H54 (cell line): Measurements from ENCODE around the gene GDPD3.
A peak's percentile ranks its signal among the peaks of the same experiment; 100 is the strongest.

Source experiments
- DNase-seq: peaks from one replicate; pipeline ENCODE4 v3.0.0; 2011; ENCODE audit warnings: low spot score, mixed read lengths; ENCODE audit not compliant: insufficient read length
- FAIRE-seq: peaks from 3 replicates; lab custom pipeline; 2011; peaks lifted over from hg19 to GRCh38; lab: Jason Lieb, UNC
- POLR2A ChIP-seq: IDR thresholded peaks from 2 replicates; pipeline ENCODE4 v1.6.1; 2011; ENCODE audit warnings: low read depth, mild to moderate bottlenecking, low read length

GDPD3 gene

DNA sequence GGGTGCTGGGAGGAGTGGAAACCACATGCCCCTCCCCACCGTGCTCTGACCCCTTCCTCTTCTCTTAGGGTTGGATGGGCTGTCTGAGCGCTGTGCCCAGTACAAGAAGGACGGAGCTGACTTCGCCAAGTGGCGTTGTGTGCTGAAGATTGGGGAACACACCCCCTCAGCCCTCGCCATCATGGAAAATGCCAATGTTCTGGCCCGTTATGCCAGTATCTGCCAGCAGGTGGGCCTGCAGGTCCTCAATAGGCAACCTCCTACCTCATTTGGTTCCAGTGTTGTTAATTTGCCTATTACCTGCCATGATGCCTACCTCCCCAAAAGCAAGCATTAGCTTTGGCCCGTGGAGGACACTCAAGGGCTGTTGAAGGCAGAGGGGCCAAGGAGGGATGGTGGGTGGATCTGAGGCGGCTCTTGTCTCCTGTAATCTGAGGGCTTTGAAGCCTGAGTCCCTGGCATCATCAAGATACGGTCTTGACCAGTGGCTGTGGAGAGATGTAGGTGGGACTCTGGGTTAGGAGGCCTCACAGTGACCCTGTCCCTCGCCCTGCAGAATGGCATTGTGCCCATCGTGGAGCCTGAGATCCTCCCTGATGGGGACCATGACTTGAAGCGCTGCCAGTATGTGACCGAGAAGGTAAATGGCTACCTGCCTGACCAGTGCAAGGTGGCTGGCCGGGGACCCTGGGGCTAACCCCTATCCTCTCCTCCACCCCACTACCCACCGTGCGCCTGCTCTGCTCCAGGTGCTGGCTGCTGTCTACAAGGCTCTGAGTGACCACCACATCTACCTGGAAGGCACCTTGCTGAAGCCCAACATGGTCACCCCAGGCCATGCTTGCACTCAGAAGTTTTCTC, 44.4 kb downstream of the GDPD3 start:
- TF ChIP-seq POLR2A = no peak
- FAIRE-seq (no peak), DNase-seq (no peak)

- FAIRE-seq (no peak), DNase-seq (no peak)
- no peak for TF ChIP-seq POLR2A
These were observed 45.0 kb downstream of the GDPD3 start for GRCh38 chr16:30068333-30068732.

DNA sequence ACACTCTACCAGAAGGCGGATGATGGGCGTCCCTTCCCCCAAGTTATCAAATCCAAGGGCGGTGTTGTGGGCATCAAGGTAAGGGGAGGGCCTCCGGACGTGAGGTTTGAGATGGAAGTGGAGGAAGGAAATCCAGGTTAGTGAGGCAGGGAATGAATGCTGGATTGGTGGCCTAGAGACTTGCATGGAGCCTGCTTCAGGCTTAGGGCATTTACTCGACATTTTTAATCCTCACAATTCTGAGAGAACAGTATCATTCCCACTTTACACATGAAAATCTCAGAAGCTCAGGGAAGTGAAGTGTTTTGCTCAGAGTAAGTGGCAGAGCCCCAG, 45.8 kb downstream of the GDPD3 start:
- FAIRE-seq = no peak
- no peak for DNase-seq
- TF ChIP-seq POLR2A = no peak

DNA sequence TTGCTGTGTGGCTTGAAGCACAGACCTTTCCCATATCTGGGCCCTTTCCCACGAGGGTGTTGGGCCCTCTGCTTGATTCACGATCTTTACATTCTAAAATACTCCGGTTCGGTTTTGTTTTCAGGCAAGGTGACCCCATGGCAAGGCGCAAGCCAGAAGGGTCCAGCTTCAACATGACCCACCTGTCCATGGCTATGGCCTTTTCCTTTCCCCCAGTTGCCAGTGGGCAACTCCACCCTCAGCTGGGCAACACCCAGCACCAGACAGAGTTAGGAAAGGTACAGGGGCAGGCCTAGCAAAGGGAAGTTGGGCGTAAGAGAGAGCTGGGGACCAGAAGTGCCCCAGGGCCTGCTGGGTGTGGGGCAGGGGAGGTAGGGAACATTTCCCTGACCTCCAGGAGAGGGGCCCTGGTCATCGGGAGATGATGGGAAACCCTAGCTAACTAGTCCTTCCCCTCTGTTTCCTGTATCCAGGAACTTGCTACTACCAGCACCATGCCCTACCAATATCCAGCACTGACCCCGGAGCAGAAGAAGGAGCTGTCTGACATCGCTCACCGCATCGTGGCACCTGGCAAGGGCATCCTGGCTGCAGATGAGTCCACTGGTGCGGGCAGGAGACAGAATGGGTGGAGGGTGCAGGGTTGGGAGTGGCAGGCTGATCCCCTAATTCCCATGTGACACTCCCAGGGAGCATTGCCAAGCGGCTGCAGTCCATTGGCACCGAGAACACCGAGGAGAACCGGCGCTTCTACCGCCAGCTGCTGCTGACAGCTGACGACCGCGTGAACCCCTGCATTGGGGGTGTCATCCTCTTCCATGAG, 46.4 kb downstream of the GDPD3 start:
- DNase-seq (no peak), FAIRE-seq (no peak)
- TF ChIP-seq POLR2A = no peak

DNA sequence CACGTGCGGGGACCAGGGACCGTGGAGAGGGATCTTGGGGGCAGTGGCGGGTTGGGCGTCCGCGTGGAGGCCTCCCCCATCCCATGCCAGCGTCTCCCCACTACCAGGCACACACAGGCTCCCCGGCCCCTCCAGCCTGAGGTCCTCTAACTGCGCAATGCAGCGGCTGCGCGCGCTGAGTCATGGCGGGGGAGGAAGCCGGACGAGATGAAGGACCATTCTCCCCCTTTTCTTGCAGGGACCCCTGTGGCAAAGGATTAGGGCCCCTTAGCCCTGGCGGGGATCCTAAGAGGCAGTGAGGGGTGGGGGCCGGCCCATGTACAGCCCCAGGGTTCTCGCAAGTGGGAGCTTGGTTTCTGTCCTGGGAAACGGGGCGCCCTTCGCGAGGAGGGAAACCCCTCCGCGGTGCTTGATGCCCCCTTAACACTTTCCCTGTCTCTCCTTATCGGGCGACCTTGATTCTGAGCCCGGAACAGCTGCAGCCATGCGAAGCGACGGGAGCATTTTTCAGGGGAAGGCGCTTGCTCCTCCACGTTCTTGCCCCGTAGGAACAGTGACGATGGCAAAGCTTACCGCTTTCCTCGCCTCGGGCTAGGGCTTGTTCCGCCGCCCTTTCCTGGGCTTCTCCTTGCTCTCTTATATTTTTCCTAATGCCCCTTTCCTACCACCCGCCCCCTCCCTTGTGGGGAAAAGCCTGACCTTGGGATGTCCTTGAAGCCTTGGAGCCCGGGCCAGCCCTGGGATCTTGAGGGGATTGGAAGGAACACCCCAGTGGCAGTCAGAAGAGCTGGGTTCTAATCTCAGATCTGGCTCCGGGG, 47.2 kb downstream of the GDPD3 start:
- FAIRE-seq (no peak), DNase-seq (no peak)
- no peak for TF ChIP-seq POLR2A

- peak; percentile 94 for TF ChIP-seq POLR2A
- DNase-seq (peak; percentile 90), FAIRE-seq (no peak)
These were observed 48.0 kb downstream of the GDPD3 start, which contains the start of gene ALDOA for GRCh38 chr16:30065102-30065942. TSS of gene ALDOA (plus strand) at chr16:30065760. CDS start at chr16:30066898, 1,138 bp downstream.

DNA sequence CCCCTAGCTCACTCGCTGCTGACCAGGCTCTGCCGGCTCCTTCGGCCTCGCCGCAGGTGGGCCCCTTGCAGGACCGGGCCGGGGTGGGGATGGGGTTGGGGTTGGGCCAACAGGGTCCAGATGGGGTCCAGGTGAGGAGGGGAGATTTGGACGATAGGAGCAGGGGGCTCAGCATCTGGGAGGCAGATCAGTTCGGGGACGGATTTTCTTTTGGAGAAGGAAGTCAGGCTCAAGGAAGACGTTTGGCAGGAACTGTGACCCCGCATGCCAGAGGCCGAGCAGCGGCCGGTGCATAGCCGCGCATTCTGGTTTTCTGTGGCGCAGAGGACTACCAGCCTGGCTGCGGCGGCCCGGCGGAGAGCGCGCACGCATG, 48.6 kb downstream of the GDPD3 start:
- TF ChIP-seq POLR2A = no peak
- DNase-seq (no peak), FAIRE-seq (no peak)

- no peak for FAIRE-seq
- no peak for DNase-seq
- no peak for TF ChIP-seq POLR2A
These were observed 49.2 kb downstream of the GDPD3 start for GRCh38 chr16:30063893-30064728.

DNA sequence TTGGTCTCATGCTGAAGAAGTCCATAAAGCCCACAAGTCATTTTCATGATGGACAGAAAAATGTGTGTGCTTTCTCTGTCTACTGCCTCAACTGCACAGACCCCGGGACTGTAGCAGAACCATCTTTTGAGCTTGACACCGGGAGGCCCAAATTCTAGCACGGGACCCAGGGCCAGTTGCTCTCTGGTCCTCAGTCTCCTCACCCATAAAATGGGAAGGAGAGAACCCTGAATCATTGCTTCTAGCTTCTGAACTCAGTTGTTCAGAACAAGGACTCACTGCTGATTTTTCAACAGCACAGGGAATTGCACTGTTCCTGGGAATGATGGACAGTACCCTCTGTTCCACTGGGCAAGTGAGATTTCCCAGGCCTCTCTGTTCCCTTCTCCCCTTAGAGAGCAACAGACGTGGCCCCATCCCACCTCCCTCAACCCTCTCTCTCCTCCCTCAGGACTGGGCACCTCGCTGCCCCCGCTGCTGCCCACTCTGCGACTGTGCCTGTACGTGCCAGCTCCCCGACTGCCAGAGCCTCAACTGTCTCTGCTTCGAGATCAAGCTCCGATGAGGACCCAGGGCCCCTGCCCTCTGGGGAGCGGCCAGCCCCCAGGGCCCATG, 50.0 kb downstream of the GDPD3 start:
- no peak for TF ChIP-seq POLR2A
- FAIRE-seq (no peak), DNase-seq (no peak)

DNA sequence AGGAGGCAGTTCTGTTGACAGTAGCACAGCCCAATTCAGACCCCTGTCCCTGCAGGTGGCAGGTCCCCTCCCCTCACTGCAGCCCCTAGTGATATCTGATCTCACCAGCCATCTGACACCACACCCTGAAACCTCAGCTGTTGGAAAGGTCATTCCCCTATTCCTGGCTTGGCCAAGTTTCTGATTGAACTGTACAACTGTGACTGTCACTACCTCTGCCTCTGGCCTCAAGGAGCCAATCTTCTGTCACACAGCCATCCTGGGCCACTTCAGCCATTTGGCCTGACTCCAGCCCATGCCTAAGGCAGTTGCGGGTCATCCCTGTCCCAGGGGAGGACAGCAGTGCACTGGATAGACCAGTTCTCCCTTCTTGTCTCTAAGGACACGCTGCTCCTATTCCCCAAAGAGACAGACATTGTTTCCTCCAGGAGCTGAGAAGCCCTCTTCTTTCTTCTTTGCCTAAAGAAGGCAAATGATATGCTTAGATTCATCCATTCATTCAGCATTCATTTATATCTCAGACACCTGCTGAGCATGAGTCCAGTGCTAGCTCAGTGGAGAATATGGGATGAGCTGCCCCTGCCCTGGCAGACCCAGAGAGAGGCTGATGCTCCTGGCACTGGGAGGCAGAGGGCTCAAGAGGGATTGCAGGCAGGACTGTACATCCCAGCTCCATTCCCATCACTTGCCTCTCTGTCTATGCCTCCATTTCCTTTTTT, 52.3 kb downstream of the GDPD3 start:
- no peak for DNase-seq
- no peak for FAIRE-seq
- no peak for TF ChIP-seq POLR2A

DNA sequence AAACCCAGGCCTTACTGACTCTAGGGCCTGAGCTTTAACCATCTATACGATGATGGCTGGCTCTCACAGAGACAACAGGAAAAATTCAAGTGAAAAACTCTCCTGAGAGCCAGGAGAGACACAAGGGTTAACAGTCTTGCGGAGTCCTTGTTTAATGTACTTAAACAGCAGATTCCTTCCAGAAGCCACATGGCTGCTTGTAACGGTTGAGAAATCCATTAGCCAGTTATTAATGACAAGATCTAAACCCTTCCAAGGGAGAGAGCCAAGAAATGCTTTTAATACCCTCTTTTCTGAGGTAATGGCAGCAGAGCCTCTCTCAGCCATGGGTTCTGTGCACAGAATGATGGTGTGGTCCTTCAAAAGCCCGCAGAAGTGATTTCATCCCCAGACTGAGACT, 53.0 kb downstream of the GDPD3 start:
- no peak for DNase-seq
- no peak for FAIRE-seq
- TF ChIP-seq POLR2A = no peak
